Testis (tissue), 2 donors: Measurements from ENCODE around the gene RNF123.

Experiments used
- POLR2A ChIP-seq: fragments of 450-650 bp; IDR thresholded peaks from one replicate; pipeline ENCODE4 v1.6.1; 2017; ENCODE audit warnings: antibody characterized with exemption, mild to moderate bottlenecking, moderate library complexity
- TF ChIP-seq, protein P1 (sequence below), 3 experiments: fragments of 450-650 bp in 2 of 3; fragments of 200-600 bp in 1 of 3; sonication (generic) in 1 of 3; IDR thresholded peaks; one replicate each; pipeline ENCODE4 v1.5.1; 2016 to 2019; ENCODE audit warnings: antibody characterized with exemption in 3 of 3, mild to moderate bottlenecking in 2 of 3, moderate library complexity in 1 of 3

DNA sequence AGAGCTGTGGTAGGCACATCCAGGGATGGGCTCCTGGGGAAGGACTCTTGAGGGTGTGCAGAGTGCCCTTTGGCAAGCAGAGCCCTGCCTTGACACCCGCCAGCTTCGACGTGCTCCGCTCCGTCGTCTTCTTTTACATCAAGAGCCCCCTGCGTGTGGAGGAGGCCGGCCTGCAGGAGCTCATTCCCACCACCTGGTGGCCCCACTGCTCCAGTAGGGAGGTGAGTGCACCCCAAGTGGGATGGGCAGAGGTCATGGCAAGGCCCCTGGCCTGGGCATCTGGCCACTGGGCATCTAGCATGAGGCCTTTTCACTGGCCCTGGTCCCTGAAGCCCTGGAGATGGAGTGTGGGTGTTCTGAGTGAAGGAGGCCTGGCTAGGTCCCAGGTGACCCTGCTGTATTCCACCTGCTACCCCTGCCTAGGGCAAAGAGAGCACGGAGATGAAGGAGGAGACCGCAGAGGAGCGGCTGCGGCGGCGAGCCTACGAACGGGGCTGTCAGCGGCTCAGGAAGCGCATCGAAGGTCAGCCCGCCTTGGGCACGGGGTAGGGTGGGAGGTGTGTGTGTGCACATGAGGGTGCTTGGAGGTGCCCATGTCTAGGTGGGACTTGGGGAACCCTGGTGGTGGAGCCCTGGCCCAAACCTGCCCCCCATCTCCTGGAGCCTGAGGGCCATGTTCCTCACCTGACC is 12.2 kb downstream of the RNF123 start:
- TF ChIP-seq, protein P1, sequence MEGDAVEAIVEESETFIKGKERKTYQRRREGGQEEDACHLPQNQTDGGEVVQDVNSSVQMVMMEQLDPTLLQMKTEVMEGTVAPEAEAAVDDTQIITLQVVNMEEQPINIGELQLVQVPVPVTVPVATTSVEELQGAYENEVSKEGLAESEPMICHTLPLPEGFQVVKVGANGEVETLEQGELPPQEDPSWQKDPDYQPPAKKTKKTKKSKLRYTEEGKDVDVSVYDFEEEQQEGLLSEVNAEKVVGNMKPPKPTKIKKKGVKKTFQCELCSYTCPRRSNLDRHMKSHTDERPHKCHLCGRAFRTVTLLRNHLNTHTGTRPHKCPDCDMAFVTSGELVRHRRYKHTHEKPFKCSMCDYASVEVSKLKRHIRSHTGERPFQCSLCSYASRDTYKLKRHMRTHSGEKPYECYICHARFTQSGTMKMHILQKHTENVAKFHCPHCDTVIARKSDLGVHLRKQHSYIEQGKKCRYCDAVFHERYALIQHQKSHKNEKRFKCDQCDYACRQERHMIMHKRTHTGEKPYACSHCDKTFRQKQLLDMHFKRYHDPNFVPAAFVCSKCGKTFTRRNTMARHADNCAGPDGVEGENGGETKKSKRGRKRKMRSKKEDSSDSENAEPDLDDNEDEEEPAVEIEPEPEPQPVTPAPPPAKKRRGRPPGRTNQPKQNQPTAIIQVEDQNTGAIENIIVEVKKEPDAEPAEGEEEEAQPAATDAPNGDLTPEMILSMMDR (IDR thresholded peaks at IDR 0.05), result peak in 2 of 3 experiments; percentile 35 to 44
- no peak for TF ChIP-seq POLR2A
